ENCODE data around the gene CENPS. TPM values are rescaled to one million over a fixed set of nuclear protein-coding genes. Genes with fewer than 3 reads are reported as not detected.

Gene CENPS
- total RNA-seq, 1 experiment from 2014 or later: 28.5 TPM

- peak overlapping the region; percentile 96 for H3K27ac ChIP-seq
- peak overlapping the region; percentile 9; the same call in 1 of the 2 replicates for H3K4me3 ChIP-seq
- no TSS peak for BruUV-seq (replicated peaks)
- peak overlapping the region; percentile 69 for H3K4me2 ChIP-seq
- H3K9me2 ChIP-seq (ENCODE audit: insufficient read depth): no peaks in the 10 kb centered on the region
- H3K27me3 ChIP-seq (ENCODE audit: insufficient read depth, low read depth): no peaks in the 10 kb centered on the region
- no peaks in the 10 kb centered on the region for H3K79me2 ChIP-seq (ENCODE audit: low read depth)
- peak in 1 of 2 experiments; percentile 52 for DNase-seq
- peaks cover 23% of the 10 kb centered on the region for H3K4me1 ChIP-seq (replicated peaks; ENCODE audit: insufficient read depth)
- ChIA-PET POLR2A (ENCODE audit: unreplicated experiment) (interaction anchor here (1.0 kb wide), 1 partner anchor 10 kb away, joined by 8 read pairs; the partner anchor contains the start of gene PGD), CTCF (no interaction called here)
- TF ChIP-seq CTCF (conservative IDR thresholded peaks at IDR 0.05): no peak
- H4K20me1 ChIP-seq (ENCODE audit: insufficient read depth): no peaks in the 10 kb centered on the region
- peaks cover 24% of the 10 kb centered on the region for H3F3A ChIP-seq (ENCODE audit: insufficient read depth, low read depth)
- H2AFZ ChIP-seq: no peak overlapping the region
- H3K9me3 ChIP-seq (ENCODE audit: insufficient read depth, low read depth): no peaks in the 10 kb centered on the region
- no peaks in the 10 kb centered on the region for H3K36me3 ChIP-seq (ENCODE audit: low read depth)
- intact Hi-C loops (cut with micrococcal nuclease; ENCODE audit: unreplicated experiment): loop anchor here (1.0 kb wide), 1 partner anchor 10 kb away; no protein-coding TSS in a partner anchor
Measured at GRCh38 chr1:10388387-10388715, 41.9 kb upstream of the CENPS start.

- no TSS peak for BruUV-seq (replicated peaks)
- Histone ChIP-seq H3K4me1 (replicated peaks; ENCODE audit: insufficient read depth) (peaks cover 23% of the 10 kb centered on the region), H3K9me3 (ENCODE audit: insufficient read depth, low read depth) (no peaks in the 10 kb centered on the region), H3K9me2 (ENCODE audit: insufficient read depth) (no peaks in the 10 kb centered on the region), H2AFZ (no peak overlapping the region), H3K79me2 (ENCODE audit: low read depth) (peaks cover 5% of the 10 kb centered on the region; the same call in 1 of the 2 replicates), H3K27ac (peak overlapping the region; percentile 96), H3F3A (ENCODE audit: insufficient read depth, low read depth) (peaks cover 24% of the 10 kb centered on the region), H3K4me2 (no peak overlapping the region), H4K20me1 (ENCODE audit: insufficient read depth) (no peaks in the 10 kb centered on the region), H3K4me3 (no peak overlapping the region), H3K27me3 (ENCODE audit: insufficient read depth, low read depth) (no peaks in the 10 kb centered on the region), H3K36me3 (ENCODE audit: low read depth) (no peaks in the 10 kb centered on the region)
- intact Hi-C loops (cut with micrococcal nuclease; ENCODE audit: unreplicated experiment): no loop called here
- TF ChIP-seq CTCF (conservative IDR thresholded peaks at IDR 0.05) (no peak), EZH2 (IDR thresholded peaks at IDR 0.05; ENCODE audit: low read depth) (no peak)
- POLR2A ChIA-PET (ENCODE audit: unreplicated experiment): no interaction called here
- CTCF ChIA-PET: no interaction called here
- DNase-seq: no peak
Measured at GRCh38 chr1:10389271-10389973, 40.8 kb upstream of the CENPS start.

GRCh38 chr1:10396870-10397269 lies 33.4 kb upstream of the CENPS start:
- intact Hi-C loops (cut with micrococcal nuclease; ENCODE audit: unreplicated experiment): no loop called here
- Histone ChIP-seq H3K27ac (no peak overlapping the region), H2AFZ (no peak overlapping the region), H3K4me2 (peak overlapping the region; percentile 94), H3K9me3 (ENCODE audit: insufficient read depth, low read depth) (no peaks in the 10 kb centered on the region), H3K27me3 (ENCODE audit: insufficient read depth, low read depth) (no peaks in the 10 kb centered on the region), H3K4me3 (0 out of 2 replicates have a peak overlapping the region, but pooled peaks have one; percentile 94), H3F3A (ENCODE audit: insufficient read depth, low read depth) (peaks cover 7% of the 10 kb centered on the region; the same call in 1 of the 2 replicates), H3K9me2 (ENCODE audit: insufficient read depth) (no peaks in the 10 kb centered on the region), H4K20me1 (ENCODE audit: insufficient read depth) (peaks cover 6% of the 10 kb centered on the region; the same call in 1 of the 2 replicates), H3K79me2 (ENCODE audit: low read depth) (peaks cover 50% of the 10 kb centered on the region), H3K4me1 (replicated peaks; ENCODE audit: insufficient read depth) (peaks cover 12% of the 10 kb centered on the region), H3K36me3 (ENCODE audit: low read depth) (peaks cover 19% of the 10 kb centered on the region)
- no peak for TF ChIP-seq CTCF (conservative IDR thresholded peaks at IDR 0.05)
- TF ChIP-seq EZH2 (IDR thresholded peaks at IDR 0.05; ENCODE audit: low read depth): no peak
- ChIA-PET POLR2A (ENCODE audit: unreplicated experiment) (no interaction called here), CTCF (no interaction called here)
- no TSS peak for BruUV-seq (replicated peaks)
- DNase-seq: no peak
